HG03558 (cell line): ENCODE data around the gene KDM3A.

Source experiments
- ATAC-seq: cut with Tn5 transposase; IDR thresholded peaks from one replicate; pipeline ENCODE4 v1.9.1; 2021; ENCODE audit warnings: moderate number of reproducible peaks; ENCODE audit not compliant: unreplicated experiment; ENCODE audit errors: extremely low read depth

Gene KDM3A

DNA sequence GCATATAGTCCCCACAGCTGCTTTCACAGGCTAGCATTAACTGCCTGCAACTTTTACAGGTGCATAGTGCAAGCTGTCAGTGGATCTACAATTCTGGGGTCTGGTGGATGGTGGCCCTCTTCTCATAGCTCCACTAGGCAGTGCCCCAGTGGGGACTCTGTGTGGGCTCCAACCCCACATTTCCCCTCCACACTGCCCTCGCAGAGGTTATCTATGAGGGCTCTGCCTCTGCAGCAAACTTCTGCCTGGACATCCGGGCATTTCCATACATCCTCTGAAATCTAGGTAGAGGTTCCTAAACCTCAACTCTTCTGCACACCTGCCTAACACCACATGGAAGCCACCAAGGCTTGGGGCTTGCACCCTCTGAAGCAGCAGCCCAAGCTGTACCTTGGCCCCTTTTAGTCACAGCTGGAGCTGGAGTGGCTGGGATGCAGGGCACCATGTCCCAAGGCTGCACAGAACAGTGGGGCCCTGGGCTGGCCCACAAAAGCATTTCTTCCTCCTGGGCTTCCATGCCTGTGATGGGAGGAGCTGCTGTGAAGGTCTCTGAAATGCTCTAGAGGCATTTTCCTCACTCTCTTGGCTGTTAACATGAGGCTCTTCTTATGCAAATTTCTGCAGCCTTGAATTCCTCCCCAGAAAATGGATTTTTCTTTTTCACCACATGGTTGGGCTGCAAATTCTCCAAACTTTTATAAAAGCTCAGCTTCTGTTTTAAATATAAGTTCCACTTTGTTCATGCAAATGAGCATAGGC, 59.3 kb downstream of the KDM3A start:
- no peak for ATAC-seq

DNA sequence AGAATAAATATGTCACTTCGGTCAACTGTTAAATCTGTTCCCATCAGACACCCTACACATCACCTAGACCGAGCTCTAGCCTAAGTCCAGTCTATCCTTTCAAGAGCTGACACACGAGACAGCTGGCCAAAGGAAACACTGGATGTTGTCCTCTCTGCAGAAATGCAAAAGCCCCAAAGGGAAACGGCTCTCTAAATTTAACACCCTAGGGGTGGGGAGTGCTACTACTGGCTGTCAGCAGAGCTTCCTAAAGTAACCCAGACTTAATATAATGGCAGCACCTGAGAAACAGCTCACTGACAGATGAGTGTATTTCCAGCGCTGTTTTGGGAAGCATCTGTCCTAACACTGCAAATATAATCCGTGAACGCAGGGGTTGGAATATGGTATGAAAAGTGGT, 66.4 kb downstream of the KDM3A start:
- no peak for ATAC-seq

DNA sequence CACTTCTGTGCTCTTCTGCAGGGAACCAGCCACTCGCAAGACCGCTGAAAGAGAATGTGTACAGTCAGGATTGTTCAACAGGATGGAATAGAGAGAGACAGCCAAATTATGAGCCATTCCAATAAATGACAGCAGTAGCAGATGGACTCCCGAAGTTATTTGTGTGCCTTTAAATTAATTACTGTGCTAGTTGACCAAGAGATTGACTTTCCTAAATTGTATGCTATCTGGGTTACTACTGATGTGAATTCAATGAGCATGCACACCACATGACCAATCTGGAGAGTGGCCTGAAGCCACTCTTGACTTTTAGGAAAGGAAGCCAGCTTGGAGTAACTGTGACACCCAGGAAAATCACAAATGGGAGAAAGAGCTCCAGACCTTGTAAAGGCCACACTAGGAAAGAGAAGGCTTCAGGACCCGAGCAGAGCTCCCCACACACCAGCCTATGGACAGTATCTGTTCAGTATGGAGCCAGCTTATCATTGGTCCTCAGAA, 69.3 kb downstream of the KDM3A start:
- ATAC-seq: no peak

DNA sequence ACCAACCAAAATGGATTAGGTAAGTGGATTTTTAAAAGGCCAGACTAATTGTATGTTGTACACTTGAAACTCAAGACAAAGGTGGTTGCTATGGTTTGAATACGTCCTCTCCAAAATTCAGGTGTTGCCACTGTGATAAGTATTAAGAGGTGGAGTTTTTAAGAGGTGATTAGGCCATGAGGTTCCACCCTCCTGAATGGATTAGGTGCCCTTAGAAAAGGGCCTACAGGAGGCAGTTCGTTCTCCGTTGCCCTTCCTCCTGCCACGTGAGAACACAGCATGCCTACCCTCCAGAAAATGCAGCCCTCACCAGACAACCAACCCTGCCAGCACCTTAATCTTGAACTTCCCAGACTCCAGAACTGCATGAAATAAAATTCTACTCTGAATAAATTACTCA, 70.9 kb downstream of the KDM3A start:
- no peak for ATAC-seq

GRCh38 chr2:86512892-86513291, 71.7 kb downstream of the KDM3A start:
- ATAC-seq: no peak

GRCh38 chr2:86513948-86514660, 72.9 kb downstream of the KDM3A start:
- ATAC-seq: no peak

DNA sequence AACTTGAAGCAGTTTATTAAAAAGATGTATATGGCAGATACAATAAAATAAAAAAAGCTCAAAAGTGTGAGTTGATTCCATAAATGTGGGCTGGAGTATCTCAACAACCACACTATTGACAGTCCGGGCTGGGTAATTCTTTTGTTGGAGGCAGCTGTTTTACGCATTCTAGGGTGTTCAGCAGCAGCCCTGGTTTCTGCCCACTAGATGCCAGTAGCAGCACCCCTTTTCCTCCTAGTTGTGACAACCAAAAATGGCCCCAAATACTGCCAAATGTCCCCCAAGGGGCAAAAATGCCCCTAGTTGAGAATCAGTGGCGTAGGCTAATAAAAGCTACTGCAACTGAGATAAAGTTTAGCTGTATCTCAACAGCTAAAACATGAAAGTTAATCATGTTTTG, 77.3 kb downstream of the KDM3A start:
- no peak for ATAC-seq

DNA sequence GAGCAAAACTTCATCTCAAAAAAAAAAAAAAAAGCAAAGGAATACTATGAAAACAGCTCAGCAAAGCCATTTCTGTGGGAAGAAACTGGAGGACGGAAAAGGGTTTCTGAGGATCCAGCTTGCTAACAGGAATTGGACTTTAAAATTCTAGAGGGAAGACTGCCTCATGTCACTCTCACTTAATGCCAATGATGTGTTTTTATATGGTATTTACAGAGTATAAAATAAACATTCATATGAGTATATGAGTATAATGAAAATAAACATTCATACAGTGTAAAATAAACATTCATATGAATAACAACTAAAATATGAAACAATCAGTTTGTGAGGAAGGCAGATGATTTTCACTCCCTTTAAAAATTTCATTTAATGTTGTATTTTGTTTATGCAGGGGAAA, 78.2 kb downstream of the KDM3A start:
- ATAC-seq: no peak

GRCh38 chr2:86520153-86520552, 79.0 kb downstream of the KDM3A start:
- no peak for ATAC-seq

DNA sequence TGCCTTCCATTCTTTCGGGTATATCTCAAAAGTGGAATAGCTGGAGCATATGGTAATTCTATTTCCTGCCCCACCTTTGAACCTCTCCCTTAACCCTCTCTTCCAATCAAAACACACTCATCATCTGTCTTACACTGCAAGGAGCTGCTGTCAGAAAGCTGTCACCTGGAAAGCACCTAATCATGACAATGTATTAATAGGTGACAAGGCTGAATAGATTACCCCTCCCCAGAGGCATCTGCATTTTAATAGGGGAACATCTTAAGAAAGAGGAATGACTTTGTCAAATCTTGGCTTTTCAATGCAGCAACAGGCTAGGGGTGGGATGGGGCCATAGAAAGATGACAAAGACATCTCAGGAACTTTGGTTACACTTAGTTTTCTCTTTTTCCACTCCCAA, 80.8 kb downstream of the KDM3A start:
- no peak for ATAC-seq

- ATAC-seq: no peak
Measured at GRCh38 chr2:86522711-86523110, 81.5 kb downstream of the KDM3A start.

- no peak for ATAC-seq
Measured at GRCh38 chr2:86523491-86523890, 82.3 kb downstream of the KDM3A start.

DNA sequence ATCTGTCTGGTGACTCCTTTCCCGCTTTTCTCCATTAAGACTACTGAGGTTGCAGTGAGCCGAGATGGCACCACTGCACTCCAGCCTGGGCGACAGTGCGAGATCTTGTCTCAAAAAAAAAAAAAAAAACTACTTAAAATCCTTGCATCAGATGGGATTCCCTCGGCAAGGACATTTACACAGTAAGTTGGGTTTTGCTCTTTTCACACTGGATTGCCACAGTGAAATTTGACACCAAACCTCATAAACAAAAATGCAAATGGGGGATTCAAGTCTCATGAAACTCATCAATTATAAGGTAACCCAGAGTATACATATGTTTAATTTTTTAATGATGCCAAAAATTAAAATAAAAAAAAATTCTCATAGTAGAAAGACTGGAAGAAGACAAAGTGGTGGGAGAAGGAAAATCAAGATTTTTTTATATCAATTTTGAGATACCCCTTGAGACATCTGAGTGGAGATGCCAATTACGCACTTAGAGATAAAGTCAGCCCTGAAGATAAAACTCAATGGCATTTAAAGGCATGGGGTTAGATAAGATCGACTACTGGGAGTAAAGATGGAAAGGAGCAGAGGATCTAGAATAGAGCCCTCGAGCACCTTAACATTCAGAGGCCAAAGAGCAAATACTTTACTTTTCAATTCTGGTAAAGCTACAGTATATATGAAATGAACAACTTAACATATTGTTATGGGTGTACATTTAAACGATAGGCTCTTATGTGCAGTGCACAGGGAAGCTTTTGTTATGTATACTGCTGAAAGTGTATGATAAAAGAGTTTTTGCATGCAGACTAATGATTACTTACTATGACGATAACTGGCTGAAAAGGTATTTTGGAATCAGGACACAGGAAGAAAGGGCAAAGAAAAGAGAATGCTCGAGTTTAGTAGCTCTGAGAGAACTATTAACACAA, 84.5 kb downstream of the KDM3A start:
- no peak for ATAC-seq

GRCh38 chr2:86533589-86533988, 92.4 kb downstream of the KDM3A start:
- no peak for ATAC-seq

DNA sequence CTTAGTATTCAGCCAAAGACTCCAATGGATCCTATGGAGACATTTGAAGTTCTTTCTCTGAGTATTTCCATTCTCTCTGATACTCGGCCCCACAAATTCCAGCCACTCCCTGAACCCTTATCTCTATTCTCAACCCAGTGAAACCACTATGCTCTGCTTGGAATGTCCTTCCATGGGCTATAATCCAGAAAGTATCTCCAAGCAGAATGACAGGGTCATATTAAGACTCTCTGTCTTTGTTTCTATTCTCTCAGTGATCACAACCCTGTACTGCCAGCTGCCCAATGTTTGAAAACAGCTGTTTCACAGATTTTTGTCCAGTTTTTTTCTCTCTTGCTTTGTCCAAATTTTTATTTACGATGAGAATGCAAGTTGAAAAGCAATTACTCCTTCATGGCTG, 100.2 kb downstream of the KDM3A start:
- ATAC-seq: no peak
